Lung (tissue), 12 donors: ENCODE results near the gene LYST. TPM values are rescaled to one million over a fixed set of nuclear protein-coding genes. Genes with fewer than 3 reads are reported as not detected.

Source experiments
- ATAC-seq: fragments of 200-7000 bp; cut with Tn5 transposase; one replicate; pipeline ENCODE4 v1.9.1; 2020; ENCODE audit warnings: moderate number of reproducible peaks; ENCODE audit not compliant: insufficient read depth, low FRiP score
- DNase-seq, 3 donors: peaks; one replicate each; pipeline ENCODE4 v3.0.0-alpha.2; 2013 to 2017
- H3K27ac ChIP-seq, 2 donors: one replicate each; pipeline ENCODE4 v1.5.1; 2013; ENCODE audit warnings: mild to moderate bottlenecking in 2 of 2, moderate library complexity in 2 of 2, control low read depth in 1 of 2, inconsistent platforms in 1 of 2, low read depth in 1 of 2, low read length in 1 of 2
- H3K27me3 ChIP-seq, 3 donors: one replicate each; pipeline ENCODE4 v1.5.1; 2013; ENCODE audit warnings: low read length in 2 of 3; ENCODE audit not compliant: control insufficient read depth in 3 of 3, insufficient read depth in 3 of 3
- H3K36me3 ChIP-seq, 4 donors: one replicate each; pipeline ENCODE4 v1.5.1; 2013; ENCODE audit warnings: low read length in 4 of 4, mild to moderate bottlenecking in 1 of 4, moderate library complexity in 1 of 4; ENCODE audit not compliant: control insufficient read depth in 4 of 4, insufficient read depth in 4 of 4
- H3K4me1 ChIP-seq, 5 donors: one replicate each; pipeline ENCODE4 v1.5.1; 2013; ENCODE audit warnings: low read length in 5 of 5, mild to moderate bottlenecking in 2 of 5, moderate library complexity in 1 of 5; ENCODE audit not compliant: control insufficient read depth in 5 of 5, insufficient read depth in 5 of 5
- H3K4me3 ChIP-seq: one replicate; pipeline ENCODE4 v1.5.1; 2013; ENCODE audit warnings: mild to moderate bottlenecking, control low read depth, moderate library complexity
- H3K9ac ChIP-seq, 2 donors: one replicate each; pipeline ENCODE4 v1.5.1; 2013; ENCODE audit warnings: low read length in 2 of 2, control low read depth in 1 of 2; ENCODE audit not compliant: insufficient read depth in 1 of 2
- H3K9me3 ChIP-seq, 4 donors: one replicate each; pipeline ENCODE4 v1.5.1; 2013; ENCODE audit warnings: low read length in 3 of 4, mild to moderate bottlenecking in 1 of 4, moderate library complexity in 1 of 4; ENCODE audit not compliant: control insufficient read depth in 4 of 4, insufficient read depth in 3 of 4
- CTCF ChIP-seq: IDR thresholded peaks from 2 replicates; pipeline ENCODE4 v1.5.1; 2012; ENCODE audit warnings: mild to moderate bottlenecking; ENCODE audit errors: control extremely low read depth, extremely low read depth
- WGBS, 2 donors: extraction: QIAGEN DNeasy Blood & Tissue Kit; methylation state at CpG; one replicate each; pipeline ENCODE4 v1.1.7; 2013; 5-methylcytosine and 5-hydroxymethylcytosine counted together
- polyA plus RNA-seq, 2 donors: library from polyadenylated mRNA; stranded (reverse); fragments of 200-250 nt; gene quantifications; one replicate each; pipeline ENCODE4 v1.2.1, GENCODE V29; 2013
- total RNA-seq, 2 donors: library from RNA; depleted of rRNA in 1 of 2; stranded (reverse); fragments of >200 nt in 1 of 2; gene quantifications; one replicate each; pipeline ENCODE4 v1.2.1, GENCODE V29; 2014 to 2021
- donor health status: control.
- donor health status: control.
- donor health status: Bipolar disorder and iron deficiency.
- donor health status: healthy.
- donor health status: DM: yes; HTN: yes; CAD: no.

Gene LYST
- total and polyA plus RNA-seq, 4 donors: 9.8 to 82.7 (median 31.7) TPM

- Histone ChIP-seq H3K9ac (no peak overlapping the region), H3K36me3 (peaks cover 0 to 2% (median 2%) of the 10 kb centered on the region in 4 donors), H3K9me3 (no peaks in the 10 kb centered on the region), H3K27me3 (no peaks in the 10 kb centered on the region), H3K4me1 (no peaks in the 10 kb centered on the region), H3K27ac (no peak overlapping the region), H3K4me3 (no peak overlapping the region)
- no peak for TF ChIP-seq CTCF
- no peak for DNase-seq
- 99 to 100% methylated on average over 2 of the region's 2 CpGs for WGBS, 2 donors
- ATAC-seq: no peak
These were observed 86.9 kb downstream of the LYST start for GRCh38 chr1:235779770-235780169.

- TF ChIP-seq CTCF: no peak
- no peak for DNase-seq
- ATAC-seq: no peak
- Histone ChIP-seq H3K27me3 (no peaks in the 10 kb centered on the region), H3K36me3 (peaks cover 0 to 7% (median 3%) of the 10 kb centered on the region in 4 donors), H3K27ac (no peak overlapping the region), H3K4me3 (no peak overlapping the region), H3K9me3 (no peaks in the 10 kb centered on the region), H3K9ac (no peak overlapping the region), H3K4me1 (no peaks in the 10 kb centered on the region)
- WGBS, 2 donors: 93 to 98% methylated on average over 3 of the region's 3 CpGs
These were observed 90.3 kb downstream of the LYST start for GRCh38 chr1:235776396-235776795.

GRCh38 chr1:235775246-235775860 lies 91.4 kb downstream of the LYST start:
- no peak for TF ChIP-seq CTCF
- no peaks in the 10 kb centered on the region for H3K4me1 ChIP-seq
- no peak for DNase-seq
- peaks cover 0 to 7% (median 2%) of the 10 kb centered on the region in 4 donors for H3K36me3 ChIP-seq
- H3K27ac ChIP-seq: no peak overlapping the region
- no peak overlapping the region for H3K9ac ChIP-seq
- ATAC-seq: no peak
- no peak overlapping the region for H3K4me3 ChIP-seq
- H3K27me3 ChIP-seq: no peaks in the 10 kb centered on the region
- H3K9me3 ChIP-seq: no peaks in the 10 kb centered on the region

GRCh38 chr1:235767795-235768194 lies 98.9 kb downstream of the LYST start:
- no peak for TF ChIP-seq CTCF

More at GRCh38 chr1:235767795-235768194, 98.9 kb downstream of the LYST start:
- peaks cover 0 to 6% (median 4%) of the 10 kb centered on the region in 4 donors for H3K36me3 ChIP-seq
- H3K27me3 ChIP-seq: no peaks in the 10 kb centered on the region
- no peaks in the 10 kb centered on the region for H3K9me3 ChIP-seq
- H3K4me1 ChIP-seq: no peaks in the 10 kb centered on the region
- H3K4me3 ChIP-seq: no peak overlapping the region
- WGBS, 2 donors: 79% methylated on average over 2 of the region's 2 CpGs
- ATAC-seq (no peak), DNase-seq (no peak)
- H3K9ac ChIP-seq: no peak overlapping the region
- H3K27ac ChIP-seq: no peak overlapping the region
